K562 (cell line): ENCODE results near the gene CTNNA3. TPM values are rescaled to one million over a fixed set of nuclear protein-coding genes. Genes with fewer than 3 reads are reported as not detected.

Source experiments
- ATAC-seq: fragments of 200-7000 bp; cut with Tn5 transposase; 3 replicates; pipeline ENCODE4 v1.9.1; 2020; ENCODE audit warnings: moderate library complexity
- BruUV-seq: library from RNA; stranded (reverse); fragments of 400-500 nt; replicated peaks from 2 replicates; lab custom pipeline; 2021; lab: Mats Ljungman, UMichigan
- CTCF ChIA-PET: fragments of 300-600 bp; formaldehyde crosslinking; extraction: SDS; loops from one replicate; lab custom pipeline; 2021; ENCODE audit warnings: low intra/inter-chr PET ratio; lab: Yijun Ruan, JAX
- POLR2A ChIA-PET: fragments of 300-600, 350-650 bp; sonication (Branson Sonifier 250); formaldehyde crosslinking; extraction: SDS; loops from one replicate; lab custom pipeline; 2021; ENCODE audit warnings: antibody characterized with exemption, inconsistent platforms; lab: Yijun Ruan, JAX
- DNase-seq, 4 experiments: peaks; one replicate each; pipeline versions ENCODE4 v3.0.0 to v3.0.0-alpha.2; 2011 to 2018; ENCODE audit warnings: low spot score in 3 of 4, mixed read lengths in 3 of 4; ENCODE audit errors: extremely low read depth in 1 of 4
- FAIRE-seq: peaks from 2 replicates; lab custom pipeline; 2011; peaks lifted over from hg19 to GRCh38; lab: Jason Lieb, UNC
- H2AFZ ChIP-seq: 2 replicates; pipeline ENCODE4 v1.6.0; 2011; ENCODE audit warnings: low read depth, low read length, control low read depth, inconsistent platforms
- H3K27ac ChIP-seq: fragments of 200-600 bp; 3 replicates; pipeline ENCODE4 v1.8.0; 2011; ENCODE audit warnings: low read depth, mild to moderate bottlenecking, control low read depth, inconsistent platforms, low read length, moderate library complexity, mixed read lengths; ENCODE audit errors: extremely low read depth
- H3K27me3 ChIP-seq, 2 experiments: fragments of 300-600 bp in 1 of 2; 2 replicates in 1 of 2; 3 replicates in 1 of 2; pipeline versions ENCODE4 v1.6.0 to v1.8.0; 2011; ENCODE audit warnings: inconsistent platforms in 2 of 2, low read length in 2 of 2, mild to moderate bottlenecking in 1 of 2, mixed read lengths in 1 of 2, moderate library complexity in 1 of 2; ENCODE audit not compliant: control insufficient read depth in 2 of 2, insufficient read depth in 2 of 2
- H3K36me3 ChIP-seq: fragments of 300-600 bp; 3 replicates; pipeline ENCODE4 v1.8.0; 2011; ENCODE audit warnings: mild to moderate bottlenecking, low read length, inconsistent platforms; ENCODE audit not compliant: control insufficient read depth, insufficient read depth
- H3K4me1 ChIP-seq, 2 experiments: fragments of 200-600 bp in 1 of 2; replicated peaks in 1 of 2; 2 replicates in 1 of 2; 3 replicates in 1 of 2; pipeline versions ENCODE4 v1.5.1 to v1.8.0; 2011; ENCODE audit warnings: inconsistent platforms in 2 of 2, low read length in 2 of 2, mild to moderate bottlenecking in 1 of 2, mixed read lengths in 1 of 2, moderate library complexity in 1 of 2; ENCODE audit not compliant: control insufficient read depth in 2 of 2, insufficient read depth in 2 of 2
- H3K4me2 ChIP-seq: 2 replicates; pipeline ENCODE4 v1.6.1; 2011; ENCODE audit warnings: low read length, control low read depth, inconsistent platforms, mixed read lengths; ENCODE audit not compliant: insufficient read depth
- H3K4me3 ChIP-seq: fragments of 200-600 bp; sonication (generic), shearing (Covaris generic); 2 replicates; pipeline ENCODE4 v1.5.1; 2016; ENCODE audit warnings: control low read depth, inconsistent platforms
- H3K79me2 ChIP-seq: fragments of 200-600 bp; 3 replicates; pipeline ENCODE4 v1.8.0; 2011; ENCODE audit warnings: low read length, inconsistent platforms; ENCODE audit not compliant: control insufficient read depth, insufficient read depth
- H3K9ac ChIP-seq, 2 experiments: 2 replicates each; pipeline versions ENCODE4 v1.6.0 to v1.6.1; 2011; ENCODE audit warnings: low read depth in 2 of 2, low read length in 2 of 2, control low read depth in 1 of 2, inconsistent platforms in 1 of 2, mild to moderate bottlenecking in 1 of 2, mixed read lengths in 1 of 2; ENCODE audit not compliant: insufficient read depth in 1 of 2
- H3K9me1 ChIP-seq: one replicate; pipeline ENCODE4 v1.6.0; 2011; ENCODE audit warnings: inconsistent platforms, mild to moderate bottlenecking, low read length, moderate library complexity; ENCODE audit not compliant: control insufficient read depth, insufficient read depth
- H3K9me3 ChIP-seq: replicated peaks from 2 replicates; pipeline ENCODE4 v1.5.1; 2011; ENCODE audit warnings: low read depth, low read length, inconsistent platforms; ENCODE audit not compliant: control insufficient read depth, insufficient read depth
- H4K20me1 ChIP-seq: replicated peaks from 2 replicates; pipeline ENCODE4 v1.6.1; 2011; ENCODE audit warnings: low read length, inconsistent platforms, mixed read lengths; ENCODE audit not compliant: control insufficient read depth, insufficient read depth
- CC2D1A ChIP-seq: fragments of 450-650 bp; IDR thresholded peaks from 2 replicates; pipeline ENCODE4 v1.6.1; 2017; ENCODE audit warnings: mild to moderate bottlenecking
- E2F8 ChIP-seq: fragments of 450-650 bp; IDR thresholded peaks from 2 replicates; pipeline ENCODE4 v1.7.1; 2018; ENCODE audit warnings: mild to moderate bottlenecking, low read depth; ENCODE audit not compliant: partially characterized antibody
- HMG20B ChIP-seq: fragments of 250-450 bp; sonication (Bioruptor Pico); IDR thresholded peaks from 2 replicates; pipeline ENCODE4 v1.5.0; 2021; ENCODE audit warnings: mild to moderate bottlenecking
- KLF13 ChIP-seq: fragments of 450-650 bp; IDR thresholded peaks from 2 replicates; pipeline ENCODE4 v1.6.1; 2016; ENCODE audit warnings: missing genetic modification characterization, low read depth, mild to moderate bottlenecking, missing compliant biosample characterization, moderate library complexity, borderline replicate concordance
- NFRKB ChIP-seq: fragments of 450-650 bp; IDR thresholded peaks from 2 replicates; pipeline ENCODE4 v1.6.1; 2016; ENCODE audit warnings: low read depth
- PHF20 ChIP-seq: fragments of 450-650 bp; IDR thresholded peaks from 2 replicates; pipeline ENCODE4 v1.6.1; 2018; ENCODE audit not compliant: partially characterized antibody
- XRCC3 ChIP-seq: fragments of 450-650 bp; IDR thresholded peaks from 2 replicates; pipeline ENCODE4 v1.6.1; 2017; ENCODE audit warnings: mild to moderate bottlenecking, moderate library complexity
- XRCC4 ChIP-seq: IDR thresholded peaks from one replicate; pipeline ENCODE4 v1.6.1; 2011; ENCODE audit not compliant: insufficient read depth, insufficient read length; ENCODE audit errors: extremely low read depth
- ZBTB8A ChIP-seq: fragments of 450-650 bp; IDR thresholded peaks from 2 replicates; pipeline ENCODE4 v1.6.1; 2018; ENCODE audit warnings: mild to moderate bottlenecking, moderate library complexity; ENCODE audit not compliant: partially characterized antibody
- ZFPM2 ChIP-seq: fragments of 250-450 bp; sonication (Bioruptor Pico); IDR thresholded peaks from 2 replicates; pipeline ENCODE4 v1.5.1; 2022; ENCODE audit warnings: mild to moderate bottlenecking
- ZMIZ1 ChIP-seq, 2 experiments: fragments of 150-350 bp in 1 of 2; IDR thresholded peaks; 2 replicates each; pipeline ENCODE4 v1.6.1; 2012 to 2016; ENCODE audit warnings: low read depth in 2 of 2, low read length in 2 of 2, mild to moderate bottlenecking in 1 of 2, moderate library complexity in 1 of 2
- ZNF124 ChIP-seq: sonication (generic); formaldehyde crosslinking; IDR thresholded peaks from 2 replicates; pipeline ENCODE4 v1.8.1; 2022; ENCODE audit warnings: missing genetic modification reagents
- ZNF445 ChIP-seq: fragments of 250-450 bp; sonication (Bioruptor Pico); IDR thresholded peaks from 2 replicates; pipeline ENCODE4 v1.4.0; 2020; ENCODE audit warnings: low read depth, mild to moderate bottlenecking, moderate library complexity
- ZNF592 ChIP-seq: fragments of 450-650 bp; IDR thresholded peaks from 2 replicates; pipeline ENCODE4 v1.6.1; 2017; ENCODE audit warnings: antibody characterized with exemption, mild to moderate bottlenecking
- WGBS: fragments of 100-300 bp; shearing (Covaris generic); methylation state at CpG from one replicate; pipeline ENCODE4 v1.1.6; 2016; ENCODE audit warnings: low coverage, mixed read lengths; ENCODE audit not compliant: insufficient coverage; ENCODE audit errors: missing lambda C conversion rate; 5-methylcytosine and 5-hydroxymethylcytosine counted together
- in situ Hi-C: fragments of 300-500 bp; cut with MboI; formaldehyde crosslinking; loops from 4 replicates; pipeline ENCODE4 v1.15.0; 2018; ENCODE audit warnings: inconsistent platforms, mixed read lengths
- intact Hi-C: fragments of 100-400 bp; cut with micrococcal nuclease; formaldehyde crosslinking; loops from 2 replicates; pipeline ENCODE4 v1.14.2; 2022
- polyA plus RNA-seq, 8 experiments: library from polyadenylated mRNA; depleted of rRNA in 4 of 8; stranded (reverse) in 5 of 8; unstranded in 3 of 8; fragments of >200 nt; fragmentation: Nextera tagmentation in 2 of 8; fragmentation: Illumina TruSeq in 1 of 8; extraction: Ambion mirVana in 2 of 8; extraction: Trizol in 1 of 8; gene quantifications; 2 replicates each; pipeline versions ENCODE4 v1.2.1 to v1.2.3, GENCODE V29; 2011 to 2014; ENCODE audit warnings: inconsistent platforms in 1 of 8, missing spikeins in 1 of 8
- total RNA-seq, 7 experiments: library from RNA; depleted of rRNA in 6 of 7; stranded (reverse); fragments of >200 nt in 6 of 7; fragmentation: Illumina TruSeq in 2 of 7; extraction: Trizol in 2 of 7; gene quantifications; 2 replicates each; pipeline versions ENCODE4 v1.2.1 to v1.2.3, GENCODE V29; 2011 to 2021; ENCODE audit warnings: low replicate concordance in 1 of 7

Gene CTNNA3
- total and polyA plus RNA-seq, 9 of the 15 experiments (the other 6 are each of a cell fraction or from before 2014, with no cell fraction given) = 0.04 TPM; not detected in 8

GRCh38 chr10:67735430-67735829, 39.4 kb upstream of the CTNNA3 start:
- no peak overlapping the region for H3K27ac ChIP-seq
- no peak overlapping the region for H3K4me2 ChIP-seq
- WGBS = 2% methylated on average over 4 of the region's 4 CpGs
- no peaks in the 10 kb centered on the region for H3K79me2 ChIP-seq
- no peak for DNase-seq
- no peaks in the 10 kb centered on the region for H3K4me1 ChIP-seq
- H3K27me3 ChIP-seq = peaks cover 0 to 2% of the 10 kb centered on the region in 2 experiments; a peak in 2 of 5 replicates
- no peak for FAIRE-seq
- no peaks in the 10 kb centered on the region for H3K9me1 ChIP-seq
- no peak overlapping the region for H3K4me3 ChIP-seq
- in situ Hi-C loops (no loop called here), intact Hi-C loops (no loop called here)
- no peaks in the 10 kb centered on the region for H3K9me3 ChIP-seq
- BruUV-seq = no TSS peak
- no peak for ATAC-seq
- no peaks in the 10 kb centered on the region for H3K36me3 ChIP-seq
- no peak overlapping the region for H2AFZ ChIP-seq
- H4K20me1 ChIP-seq = no peaks in the 10 kb centered on the region
- no peak overlapping the region for H3K9ac ChIP-seq
- ChIA-PET CTCF (no interaction called here), POLR2A (no interaction called here)
- TF ChIP-seq CC2D1A (no peak), XRCC3 (no peak), ZBTB8A (no peak), E2F8 (no peak), XRCC4 (no peak), ZNF124 (CRISPR knock-in tag) (no peak), ZFPM2 (CRISPR knock-in tag) (no peak), PHF20 (no peak), ZNF592 (no peak), KLF13 (tag) (no peak), ZMIZ1 (IDR thresholded peaks at IDR 0.05; ENCODE audit: low read depth in 2 of 2, low read length in 2 of 2) (no peak), NFRKB (no peak), HMG20B (CRISPR knock-in tag) (no peak), ZNF445 (no peak)
